Activated CD4-positive, alpha-beta memory T cell treated with anti-CD3 and anti-CD28 coated beads, Interleukin-2, amount 10 ng/mL, durations not matched to agents 7 days and 5 days (primary cell): ENCODE results near the gene RGS17. TPM values are rescaled to one million over a fixed set of nuclear protein-coding genes. Genes with fewer than 3 reads are reported as not detected.

Experiments
- CTCF ChIA-PET: fragments of 350-600 bp; sonication (Branson Sonifier 250); formaldehyde crosslinking; loops from one replicate; lab custom pipeline; 2021; ENCODE audit warnings: antibody characterized with exemption, inconsistent platforms; lab: Charles Lee
- POLR2A ChIA-PET: fragments of 350-600 bp; sonication (Branson Sonifier 250); formaldehyde crosslinking; loops from one replicate; lab custom pipeline; 2021; ENCODE audit warnings: antibody characterized with exemption; lab: Charles Lee
- DNase-seq: peaks from one replicate; pipeline ENCODE4 v3.0.0-alpha.2; 2020
- H3K27ac Mint-ChIP-seq: one replicate; pipeline ENCODE4 v1.8.0; 2021; ENCODE audit warnings: mild to moderate bottlenecking, mixed read lengths
- H3K27me3 Mint-ChIP-seq: one replicate; pipeline ENCODE4 v1.8.0; 2021; ENCODE audit warnings: mixed read lengths
- H3K36me3 Mint-ChIP-seq: one replicate; pipeline ENCODE4 v1.8.0; 2021; ENCODE audit warnings: low read depth, mixed read lengths
- H3K4me1 Mint-ChIP-seq: one replicate; pipeline ENCODE4 v1.8.0; 2021; ENCODE audit warnings: mixed read lengths
- H3K4me3 Mint-ChIP-seq: one replicate; pipeline ENCODE4 v1.8.0; 2021; ENCODE audit warnings: mild to moderate bottlenecking, mixed read lengths
- H3K9me3 Mint-ChIP-seq: one replicate; pipeline ENCODE4 v1.8.0; 2021; ENCODE audit warnings: mixed read lengths
- total RNA-seq, 2 experiments: library from RNA; stranded (reverse); gene quantifications; one replicate each; pipeline ENCODE4 v1.2.3, GENCODE V29; 2021

The RGS17 gene, protein sequence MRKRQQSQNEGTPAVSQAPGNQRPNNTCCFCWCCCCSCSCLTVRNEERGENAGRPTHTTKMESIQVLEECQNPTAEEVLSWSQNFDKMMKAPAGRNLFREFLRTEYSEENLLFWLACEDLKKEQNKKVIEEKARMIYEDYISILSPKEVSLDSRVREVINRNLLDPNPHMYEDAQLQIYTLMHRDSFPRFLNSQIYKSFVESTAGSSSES
- under 1 TPM in 1 of 2 experiments, not detected in 1; 0.10 TPM for total RNA-seq

DNA sequence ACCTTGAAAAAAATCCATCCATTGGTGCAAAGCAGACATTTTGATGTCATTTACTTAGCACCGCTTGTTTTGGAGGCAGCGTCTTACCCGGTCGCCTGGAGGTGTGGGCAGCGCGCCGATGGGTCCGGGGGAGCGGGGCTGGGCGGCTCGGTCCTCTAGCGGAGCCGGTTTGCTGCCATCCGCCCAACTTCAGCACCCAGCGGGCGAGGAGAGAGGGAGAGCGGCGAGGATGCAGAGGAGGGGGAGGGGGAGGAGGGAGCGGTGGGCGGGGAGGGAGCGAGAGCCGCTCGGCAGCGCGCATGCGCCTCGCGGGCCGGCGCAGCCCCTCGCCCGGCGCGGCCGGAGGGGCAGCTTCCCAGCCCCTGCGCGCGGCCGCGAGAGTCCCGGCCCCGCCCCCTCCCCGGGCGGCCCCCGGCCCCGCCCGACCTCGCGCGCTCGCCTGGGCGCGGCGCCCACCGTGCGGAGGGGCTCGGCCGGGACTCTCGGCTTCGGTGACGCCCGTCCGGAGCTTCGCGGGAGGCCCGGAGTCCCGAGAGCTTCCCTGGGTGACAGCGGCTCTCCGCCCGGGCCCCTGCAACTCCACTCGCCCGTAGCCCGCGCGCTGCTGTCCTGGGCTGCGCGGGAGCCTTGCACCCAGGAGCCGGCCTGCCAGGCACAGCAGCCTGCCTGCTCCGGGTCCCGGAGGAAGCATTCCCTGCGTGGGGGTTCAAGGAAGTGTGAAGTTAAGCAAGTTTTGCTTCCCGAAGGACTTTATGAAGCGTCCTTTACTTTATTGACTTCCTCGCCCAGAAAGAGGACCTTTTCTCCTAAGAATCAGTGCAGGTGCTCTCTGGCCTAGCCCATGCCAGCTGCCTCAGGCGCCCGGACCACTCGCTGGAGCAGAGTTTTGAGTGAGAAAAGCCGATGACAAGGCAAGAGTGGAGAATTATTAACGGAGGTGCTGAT, at the start of gene RGS17:
Gene RGS17 (minus strand): TSS at position 246 of the 945 bp plus-strand sequence. CDS start 87,264 bp downstream, outside the sequence.
- Mint-ChIP-seq H3K27ac (no peak within 1 kb of the TSS), H3K9me3 (no peaks in the 10 kb centered on the region), H3K4me3 (peak within 1 kb of the TSS; percentile 66), H3K36me3 (no peaks in the 10 kb centered on the region), H3K4me1 (peaks cover 13% of the 10 kb centered on the region), H3K27me3 (peaks cover 39% of the 10 kb centered on the region)
- DNase-seq: peak; percentile 28
- POLR2A ChIA-PET: no interaction called here
- CTCF ChIA-PET: no interaction called here

DNA sequence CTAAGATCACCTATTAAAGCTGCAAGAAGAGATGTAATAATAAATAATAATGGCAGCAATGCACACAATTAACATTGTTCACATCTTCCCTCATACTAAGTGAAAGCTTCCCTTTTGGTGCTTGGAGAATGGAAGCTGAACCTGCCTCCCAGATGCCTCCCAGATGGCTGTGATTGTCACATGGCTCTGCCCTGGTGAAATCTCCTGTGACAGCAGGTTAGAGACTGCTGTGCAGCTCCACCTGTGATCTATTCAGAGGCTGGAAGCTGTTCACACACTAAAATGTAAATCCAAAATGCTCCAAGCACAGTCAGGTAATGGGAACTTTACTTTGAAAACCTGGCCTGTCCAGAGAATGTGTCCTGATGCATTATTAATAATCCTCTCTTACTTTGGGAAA, 41.7 kb upstream of the RGS17 start:
- H3K4me3 Mint-ChIP-seq: no peak overlapping the region
- no peak for DNase-seq
- no peaks in the 10 kb centered on the region for H3K9me3 Mint-ChIP-seq
- no peaks in the 10 kb centered on the region for H3K4me1 Mint-ChIP-seq
- ChIA-PET CTCF (no interaction called here), POLR2A (no interaction called here)
- H3K36me3 Mint-ChIP-seq: no peaks in the 10 kb centered on the region
- H3K27me3 Mint-ChIP-seq: no peaks in the 10 kb centered on the region
- no peak overlapping the region for H3K27ac Mint-ChIP-seq

DNA sequence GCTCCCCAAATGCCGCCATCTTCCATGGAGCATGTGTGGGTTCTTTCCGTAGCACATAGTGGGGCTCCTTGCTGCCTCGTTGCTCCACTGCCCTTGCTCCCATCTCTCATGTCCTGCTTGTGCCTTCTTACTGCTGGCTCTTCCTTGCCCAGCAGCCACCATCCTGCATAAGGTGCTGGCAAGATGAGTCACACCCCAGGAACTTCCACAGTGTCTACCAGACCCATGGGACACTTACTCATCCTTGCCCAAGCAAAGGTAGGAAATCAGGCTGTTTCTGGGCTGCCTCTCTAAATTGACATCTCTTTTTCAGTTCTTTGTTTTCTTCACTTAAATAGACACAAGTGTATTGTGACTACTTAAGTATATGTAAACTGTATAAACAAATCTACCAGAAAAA, 39.4 kb upstream of the RGS17 start:
- Mint-ChIP-seq H3K27ac (no peak overlapping the region), H3K4me3 (no peak overlapping the region), H3K36me3 (no peaks in the 10 kb centered on the region), H3K4me1 (no peaks in the 10 kb centered on the region), H3K9me3 (no peaks in the 10 kb centered on the region), H3K27me3 (no peaks in the 10 kb centered on the region)
- no peak for DNase-seq
- ChIA-PET CTCF (no interaction called here), POLR2A (no interaction called here)

DNA sequence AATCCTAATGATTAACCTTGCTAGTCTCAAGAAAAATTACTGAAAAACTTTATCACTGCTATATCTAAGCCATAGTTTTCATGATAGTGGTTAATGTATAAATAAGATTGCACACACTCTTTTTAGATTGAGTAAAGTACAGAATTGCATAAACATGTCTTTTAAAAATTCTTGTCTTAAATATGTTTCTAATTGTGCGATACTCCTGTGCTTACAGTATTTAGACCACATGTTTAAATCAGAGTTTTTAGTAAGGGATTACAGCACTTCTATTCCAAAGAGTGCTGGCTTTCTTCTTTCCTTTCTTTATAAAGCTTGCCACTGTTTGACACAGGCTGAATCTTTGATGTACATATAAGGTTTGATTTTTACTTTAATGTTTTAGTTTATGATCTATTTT, 36.8 kb upstream of the RGS17 start:
- H3K4me3 Mint-ChIP-seq: no peak overlapping the region
- DNase-seq: no peak
- no peaks in the 10 kb centered on the region for H3K4me1 Mint-ChIP-seq
- no peak overlapping the region for H3K27ac Mint-ChIP-seq
- H3K9me3 Mint-ChIP-seq: no peaks in the 10 kb centered on the region
- ChIA-PET POLR2A (no interaction called here), CTCF (no interaction called here)
- H3K36me3 Mint-ChIP-seq: no peaks in the 10 kb centered on the region
- no peaks in the 10 kb centered on the region for H3K27me3 Mint-ChIP-seq

DNA sequence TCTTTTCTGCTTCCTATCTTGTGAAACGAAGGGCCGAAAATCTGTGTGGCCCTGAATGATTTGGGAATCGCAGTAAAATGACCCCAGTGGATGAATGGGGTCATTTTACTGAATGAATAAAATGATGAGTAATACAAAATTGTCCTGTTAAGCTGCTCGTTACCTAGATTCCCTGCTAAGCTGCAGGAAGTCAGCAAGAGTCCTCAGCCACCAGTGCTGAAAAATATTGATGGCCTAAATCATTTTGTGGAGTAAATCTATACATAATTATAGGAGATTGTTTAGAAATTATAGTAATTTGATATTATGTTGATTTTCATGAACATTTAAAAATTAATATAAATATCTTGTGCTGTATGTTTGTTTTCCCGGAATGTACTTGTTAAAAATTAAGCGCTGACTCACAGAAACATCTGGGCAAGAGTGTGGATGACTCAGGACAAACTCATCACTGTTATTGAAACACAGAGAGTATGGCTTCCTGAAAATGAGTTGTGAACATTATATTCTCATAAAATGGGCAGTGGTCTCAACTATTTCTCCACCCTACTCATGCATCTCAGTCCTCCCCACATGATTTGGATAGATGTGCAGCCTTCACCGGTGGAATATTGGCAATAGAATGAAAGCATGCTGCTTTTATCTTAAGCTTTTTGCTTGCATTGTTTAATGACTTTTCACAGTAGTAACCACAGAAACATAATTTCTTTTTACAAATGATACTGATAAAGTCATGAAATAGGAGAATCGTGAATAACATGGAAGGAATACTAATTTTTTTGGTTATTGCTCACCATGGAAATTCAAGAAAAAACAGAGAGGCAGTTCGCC, 36.2 kb upstream of the RGS17 start:
- Mint-ChIP-seq H3K36me3 (no peaks in the 10 kb centered on the region), H3K4me3 (no peak overlapping the region), H3K27ac (no peak overlapping the region), H3K9me3 (no peaks in the 10 kb centered on the region), H3K4me1 (no peaks in the 10 kb centered on the region), H3K27me3 (no peaks in the 10 kb centered on the region)
- no peak for DNase-seq
- ChIA-PET POLR2A (no interaction called here), CTCF (no interaction called here)

DNA sequence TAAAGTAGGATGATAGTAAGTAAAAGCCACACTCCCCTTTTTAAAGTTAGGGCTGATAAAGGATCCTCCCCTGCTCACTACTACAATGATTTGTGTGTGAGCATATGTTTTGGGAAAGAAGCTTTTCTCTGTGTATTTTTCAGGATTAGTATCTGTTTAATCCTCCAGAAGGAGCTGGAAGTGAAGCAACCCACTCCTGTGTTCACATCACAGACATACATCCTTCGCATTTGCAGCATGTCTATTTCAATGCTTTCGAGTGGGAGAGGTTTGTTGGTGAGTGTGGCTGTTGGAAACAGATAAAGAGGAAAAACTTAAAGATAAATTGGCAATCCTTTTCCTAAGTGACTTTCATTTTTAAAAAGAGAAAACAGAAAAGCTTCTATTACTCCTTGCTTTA, 31.6 kb upstream of the RGS17 start:
- H3K36me3 Mint-ChIP-seq: no peaks in the 10 kb centered on the region
- no peaks in the 10 kb centered on the region for H3K4me1 Mint-ChIP-seq
- no peak overlapping the region for H3K4me3 Mint-ChIP-seq
- H3K9me3 Mint-ChIP-seq: no peaks in the 10 kb centered on the region
- ChIA-PET CTCF (no interaction called here), POLR2A (no interaction called here)
- H3K27me3 Mint-ChIP-seq: no peaks in the 10 kb centered on the region
- H3K27ac Mint-ChIP-seq: no peak overlapping the region
- no peak for DNase-seq

DNA sequence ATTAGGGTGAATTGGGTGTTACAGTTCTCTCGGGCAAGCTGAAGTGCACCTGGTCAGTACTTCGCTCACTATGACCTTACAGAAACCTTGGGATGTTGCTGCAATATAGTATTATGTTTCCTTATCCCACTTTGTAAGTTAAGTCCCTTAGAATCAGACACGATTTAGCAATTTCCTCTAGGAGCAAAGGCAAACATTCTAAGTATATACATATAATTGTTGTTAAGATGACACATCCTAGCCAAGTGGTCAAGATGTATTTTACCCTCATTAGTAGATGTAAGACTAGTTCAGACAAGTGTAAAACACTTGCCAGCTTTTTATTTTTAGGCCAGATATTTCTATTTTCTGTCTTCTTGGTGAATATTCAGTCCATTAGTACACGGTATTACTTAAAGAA, 31.1 kb upstream of the RGS17 start:
- CTCF ChIA-PET: no interaction called here
- Mint-ChIP-seq H3K4me3 (no peak overlapping the region), H3K27ac (no peak overlapping the region), H3K4me1 (no peaks in the 10 kb centered on the region), H3K9me3 (no peaks in the 10 kb centered on the region), H3K36me3 (no peaks in the 10 kb centered on the region), H3K27me3 (no peaks in the 10 kb centered on the region)
- DNase-seq: no peak
- POLR2A ChIA-PET: no interaction called here

DNA sequence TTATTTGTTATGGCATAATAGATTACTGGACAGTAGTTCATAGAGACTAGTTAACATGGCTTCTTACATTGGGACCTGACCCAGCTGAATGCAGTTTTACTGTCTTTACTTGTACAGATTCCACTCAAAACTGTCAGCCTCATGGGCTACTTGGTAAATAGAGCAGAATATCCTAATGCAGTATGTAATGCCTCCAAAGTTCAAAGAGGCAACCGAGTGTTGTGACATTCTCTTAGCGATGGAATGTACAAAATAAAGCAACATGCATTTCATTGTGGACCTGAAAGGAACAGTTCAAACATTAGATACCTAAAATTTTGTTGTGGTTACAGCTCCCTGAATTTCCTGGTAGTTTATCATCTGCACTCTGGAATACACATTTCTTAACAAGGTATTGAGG, 29.1 kb upstream of the RGS17 start:
- H3K4me3 Mint-ChIP-seq: no peak overlapping the region
- H3K27ac Mint-ChIP-seq: no peak overlapping the region
- no peaks in the 10 kb centered on the region for H3K27me3 Mint-ChIP-seq
- ChIA-PET CTCF (no interaction called here), POLR2A (no interaction called here)
- DNase-seq: no peak
- H3K4me1 Mint-ChIP-seq: no peaks in the 10 kb centered on the region
- no peaks in the 10 kb centered on the region for H3K36me3 Mint-ChIP-seq
- H3K9me3 Mint-ChIP-seq: no peaks in the 10 kb centered on the region

DNA sequence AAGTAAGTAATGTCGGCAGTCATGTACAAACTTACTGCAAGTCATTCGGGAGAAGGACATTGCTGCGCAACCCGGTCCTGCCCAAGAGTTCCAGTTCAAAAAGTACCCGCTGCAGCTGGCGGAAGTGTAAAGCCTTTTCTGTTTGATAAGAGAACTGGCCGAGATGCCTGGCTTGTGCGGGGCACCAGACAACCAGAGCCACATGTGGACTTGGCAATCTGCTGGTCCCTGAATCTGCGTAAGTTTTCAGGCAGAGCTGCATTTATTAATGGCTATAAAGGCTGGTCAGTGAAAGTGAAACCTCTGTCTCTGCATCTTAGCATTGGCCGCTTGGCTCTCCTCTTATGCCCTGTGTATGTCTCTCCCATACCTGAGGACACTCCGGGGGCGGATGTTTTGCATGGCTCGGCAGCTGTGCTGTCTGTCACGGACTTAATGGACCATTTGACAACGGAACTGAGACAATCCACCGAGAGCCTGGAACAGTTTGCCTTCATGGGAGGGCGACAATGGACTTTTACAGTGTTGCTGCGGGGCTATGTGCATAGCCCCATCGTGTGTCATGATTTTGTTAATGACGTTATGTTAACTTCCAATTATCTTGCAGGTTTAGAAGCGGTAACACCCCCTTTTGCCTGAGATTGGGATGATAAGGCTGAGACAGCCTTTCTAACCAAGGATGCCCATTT, 19.8 kb upstream of the RGS17 start:
- no peak for DNase-seq
- Mint-ChIP-seq H3K4me1 (no peaks in the 10 kb centered on the region), H3K27me3 (no peaks in the 10 kb centered on the region), H3K36me3 (no peaks in the 10 kb centered on the region), H3K9me3 (no peaks in the 10 kb centered on the region), H3K4me3 (no peak overlapping the region), H3K27ac (no peak overlapping the region)
- CTCF ChIA-PET: no interaction called here
- POLR2A ChIA-PET: no interaction called here

DNA sequence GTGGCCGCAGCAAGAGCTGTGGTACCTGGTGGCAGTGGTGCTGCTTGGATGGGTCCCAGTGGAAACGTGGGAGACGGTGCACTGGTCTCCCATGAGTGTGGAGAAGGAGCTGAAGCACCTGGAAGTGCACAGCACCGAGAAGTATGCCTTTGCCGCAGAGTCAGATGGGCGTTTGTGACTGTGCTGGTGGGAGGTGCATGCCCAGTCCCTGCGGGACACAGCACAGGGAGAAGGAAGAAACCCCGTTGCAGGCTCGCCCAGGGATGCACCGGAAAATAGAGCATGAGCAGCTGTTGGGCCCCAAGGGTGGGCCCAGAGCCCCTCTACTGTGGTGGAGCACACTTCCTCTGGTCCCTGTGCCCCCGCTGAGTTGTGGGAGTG, 19.3 kb upstream of the RGS17 start:
- H3K4me3 Mint-ChIP-seq: no peak overlapping the region
- ChIA-PET CTCF (no interaction called here), POLR2A (no interaction called here)
- no peaks in the 10 kb centered on the region for H3K9me3 Mint-ChIP-seq
- no peaks in the 10 kb centered on the region for H3K36me3 Mint-ChIP-seq
- no peaks in the 10 kb centered on the region for H3K4me1 Mint-ChIP-seq
- H3K27ac Mint-ChIP-seq: no peak overlapping the region
- no peak for DNase-seq
- H3K27me3 Mint-ChIP-seq: no peaks in the 10 kb centered on the region

DNA sequence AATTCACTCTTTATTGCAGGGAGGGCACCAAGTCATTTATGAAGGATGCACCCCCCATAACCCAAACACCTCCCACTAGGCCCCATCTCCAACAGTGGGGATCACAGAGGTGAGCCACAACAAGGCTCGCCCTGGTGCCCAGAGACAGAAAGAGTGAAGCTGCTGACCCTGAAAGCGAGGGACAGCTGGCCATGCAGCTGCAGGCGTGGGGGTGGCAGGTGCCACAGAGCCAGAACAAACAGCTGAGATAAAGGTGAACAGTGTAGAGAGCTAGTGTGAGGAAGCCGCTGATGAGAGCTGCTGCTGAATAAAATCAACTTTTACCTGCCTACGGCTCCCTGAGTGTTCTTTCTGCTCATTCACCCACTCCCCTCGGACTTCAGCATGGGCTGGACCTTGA, 18.8 kb upstream of the RGS17 start:
- H3K36me3 Mint-ChIP-seq: no peaks in the 10 kb centered on the region
- POLR2A ChIA-PET: no interaction called here
- H3K27ac Mint-ChIP-seq: no peak overlapping the region
- CTCF ChIA-PET: no interaction called here
- H3K4me3 Mint-ChIP-seq: no peak overlapping the region
- no peaks in the 10 kb centered on the region for H3K4me1 Mint-ChIP-seq
- no peak for DNase-seq
- no peaks in the 10 kb centered on the region for H3K9me3 Mint-ChIP-seq
- no peaks in the 10 kb centered on the region for H3K27me3 Mint-ChIP-seq

DNA sequence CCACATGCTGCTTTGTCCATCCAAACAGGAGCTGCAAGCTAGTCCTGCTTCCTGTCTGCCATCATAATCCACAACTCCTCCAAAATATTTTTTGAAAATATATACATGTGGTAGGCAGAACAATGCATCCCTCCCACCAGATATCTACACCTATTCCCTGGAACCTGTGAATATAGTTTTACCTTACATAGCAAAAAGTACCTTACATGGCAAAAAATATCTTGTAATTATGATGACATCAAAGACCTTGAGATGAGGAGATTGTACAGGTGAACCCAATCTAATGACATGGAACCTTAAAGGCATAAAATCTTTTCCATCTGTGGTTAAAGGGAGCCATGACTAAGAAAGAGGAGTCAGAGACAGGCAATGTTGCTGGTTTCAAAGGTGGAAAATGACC, 15.3 kb upstream of the RGS17 start:
- DNase-seq: no peak
- Mint-ChIP-seq H3K27ac (no peak overlapping the region), H3K27me3 (no peaks in the 10 kb centered on the region), H3K4me3 (no peak overlapping the region), H3K36me3 (no peaks in the 10 kb centered on the region), H3K9me3 (no peaks in the 10 kb centered on the region), H3K4me1 (no peaks in the 10 kb centered on the region)
- ChIA-PET CTCF (no interaction called here), POLR2A (no interaction called here)

DNA sequence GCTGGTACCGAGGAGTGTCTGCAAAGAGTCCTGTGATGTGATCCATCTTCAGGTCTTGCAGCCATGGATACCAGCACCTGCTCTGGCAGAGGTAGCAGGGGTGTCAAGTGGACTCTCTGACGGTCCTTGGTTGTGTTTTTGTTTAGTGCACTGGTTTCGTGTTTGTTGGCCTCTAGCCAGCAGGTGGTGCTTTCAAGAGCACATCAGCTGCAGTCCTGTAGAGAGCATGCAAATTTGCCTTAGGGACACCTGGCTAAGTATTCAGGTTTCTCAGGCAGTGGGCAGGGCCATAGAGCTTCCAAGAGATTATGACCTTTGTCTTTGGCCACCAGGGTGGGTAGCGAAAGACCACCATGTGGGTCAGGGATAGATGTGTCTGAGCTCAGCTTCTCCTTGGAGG, 14.5 kb upstream of the RGS17 start:
- H3K36me3 Mint-ChIP-seq: no peaks in the 10 kb centered on the region
- H3K27me3 Mint-ChIP-seq: no peaks in the 10 kb centered on the region
- no peak overlapping the region for H3K27ac Mint-ChIP-seq
- no peaks in the 10 kb centered on the region for H3K9me3 Mint-ChIP-seq
- ChIA-PET POLR2A (no interaction called here), CTCF (no interaction called here)
- no peak overlapping the region for H3K4me3 Mint-ChIP-seq
- no peak for DNase-seq
- no peaks in the 10 kb centered on the region for H3K4me1 Mint-ChIP-seq
